ENCODE measurements around the gene SPATA20. TPM values are rescaled to one million over a fixed set of nuclear protein-coding genes. Genes with fewer than 3 reads are reported as not detected.

SPATA20 gene
- total and polyA plus RNA-seq, 4 donors, result 15.6 to 42.4 (median 19.6) TPM

GRCh38 chr17:50517504-50518383 is 29.2 kb upstream of the SPATA20 start:
- Histone ChIP-seq H3K36me3 (ENCODE audit: control insufficient read depth in 4 of 4, insufficient read depth in 3 of 4, low read depth in 1 of 4, low read length in 3 of 4) (no peaks in the 10 kb centered on the region), H3K27me3 (ENCODE audit: control insufficient read depth in 4 of 4, insufficient read depth in 4 of 4, low read length in 3 of 4) (no peaks in the 10 kb centered on the region), H3K4me3 (ENCODE audit: low read depth in 1 of 3, low read length in 3 of 3) (no peak overlapping the region), H3K9ac (ENCODE audit: low read depth in 1 of 2, low read length in 2 of 2) (no peak overlapping the region), H3K9me3 (ENCODE audit: control insufficient read depth in 4 of 4, low read length in 3 of 4) (no peaks in the 10 kb centered on the region), H3K4me1 (ENCODE audit: control insufficient read depth in 4 of 4, insufficient read depth in 4 of 4, low read length in 3 of 4) (peaks cover 2 to 15% (median 13%) of the 10 kb centered on the region in 4 donors), H3K27ac (ENCODE audit: low read depth in 1 of 2, low read length in 2 of 2) (no peak overlapping the region)
- no peak for DNase-seq (ENCODE audit: low spot score)
- TF ChIP-seq RXRA (IDR thresholded peaks at IDR 0.05) (no peak), HNF4A (conservative IDR thresholded peaks at IDR 0.05) (no peak), TAF1 (conservative IDR thresholded peaks at IDR 0.05) (no peak), EGR1 (IDR thresholded peaks at IDR 0.05; ENCODE audit: low read depth in 2 of 2) (no peak), YY1 (IDR thresholded peaks at IDR 0.05) (no peak), ZBTB33 (IDR thresholded peaks at IDR 0.05) (no peak), HNF4G (IDR thresholded peaks at IDR 0.05) (no peak), GABPA (IDR thresholded peaks at IDR 0.05 in 1 of 2, conservative IDR thresholded peaks at IDR 0.05 in 1 of 2) (no peak), RAD21 (IDR thresholded peaks at IDR 0.05) (no peak), CTCF (IDR thresholded peaks at IDR 0.05; ENCODE audit: low read depth, low read length, missing input control) (no peak), REST (IDR thresholded peaks at IDR 0.05) (no peak), NR2F2 (IDR thresholded peaks at IDR 0.05) (no peak), JUND (IDR thresholded peaks at IDR 0.05) (no peak), SP1 (IDR thresholded peaks at IDR 0.05) (no peak)
- 83% methylated on average over 8 of the region's 8 CpGs for WGBS
